ENCODE results near the gene DNAH11. TPM values are rescaled to one million over a fixed set of nuclear protein-coding genes. Genes with fewer than 3 reads are reported as not detected.

DNAH11 gene
- total RNA-seq, 2 donors from 2014 or later: 1.6 to 13.3 TPM

DNA sequence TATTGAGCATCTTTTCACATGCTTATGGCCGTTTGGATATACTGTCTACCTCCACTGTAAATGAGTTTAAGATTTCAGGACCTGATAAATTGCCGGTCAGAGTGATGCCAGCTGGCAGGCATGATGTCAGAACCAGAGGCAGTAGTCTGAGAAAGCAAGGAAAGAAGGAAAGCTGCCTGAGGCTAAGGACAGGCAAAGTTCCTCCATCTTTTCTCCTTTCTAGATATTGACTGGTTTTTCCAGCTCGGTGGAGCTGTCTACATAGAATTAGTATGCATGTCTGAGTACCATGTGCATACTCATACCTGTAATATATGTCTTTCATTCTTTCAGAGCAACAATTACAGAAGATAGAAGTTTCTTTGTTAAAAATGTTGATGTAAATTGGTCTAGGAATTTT, 350.6 kb downstream of the DNAH11 start:
- Histone ChIP-seq H3K4me1 (replicated peaks) (no peaks in the 10 kb centered on the region), H3K9me3 (no peaks in the 10 kb centered on the region), H3K27ac (no peak overlapping the region), H3K36me3 (no peaks in the 10 kb centered on the region), H3K27me3 (replicated peaks; ENCODE audit: insufficient read depth) (no peaks in the 10 kb centered on the region), H3K4me3 (no peak overlapping the region)
- no peak for DNase-seq (ENCODE audit: low spot score)
- 53% methylated on average over 3 of the region's 3 CpGs for WGBS
- TF ChIP-seq, protein P1, sequence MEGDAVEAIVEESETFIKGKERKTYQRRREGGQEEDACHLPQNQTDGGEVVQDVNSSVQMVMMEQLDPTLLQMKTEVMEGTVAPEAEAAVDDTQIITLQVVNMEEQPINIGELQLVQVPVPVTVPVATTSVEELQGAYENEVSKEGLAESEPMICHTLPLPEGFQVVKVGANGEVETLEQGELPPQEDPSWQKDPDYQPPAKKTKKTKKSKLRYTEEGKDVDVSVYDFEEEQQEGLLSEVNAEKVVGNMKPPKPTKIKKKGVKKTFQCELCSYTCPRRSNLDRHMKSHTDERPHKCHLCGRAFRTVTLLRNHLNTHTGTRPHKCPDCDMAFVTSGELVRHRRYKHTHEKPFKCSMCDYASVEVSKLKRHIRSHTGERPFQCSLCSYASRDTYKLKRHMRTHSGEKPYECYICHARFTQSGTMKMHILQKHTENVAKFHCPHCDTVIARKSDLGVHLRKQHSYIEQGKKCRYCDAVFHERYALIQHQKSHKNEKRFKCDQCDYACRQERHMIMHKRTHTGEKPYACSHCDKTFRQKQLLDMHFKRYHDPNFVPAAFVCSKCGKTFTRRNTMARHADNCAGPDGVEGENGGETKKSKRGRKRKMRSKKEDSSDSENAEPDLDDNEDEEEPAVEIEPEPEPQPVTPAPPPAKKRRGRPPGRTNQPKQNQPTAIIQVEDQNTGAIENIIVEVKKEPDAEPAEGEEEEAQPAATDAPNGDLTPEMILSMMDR (IDR thresholded peaks at IDR 0.05): no peak
- TF ChIP-seq POLR2A (IDR thresholded peaks at IDR 0.05) (no peak), POLR2AphosphoS5 (IDR thresholded peaks at IDR 0.05) (no peak)
- intact Hi-C loops (cut with DNase I): no loop called here

DNA sequence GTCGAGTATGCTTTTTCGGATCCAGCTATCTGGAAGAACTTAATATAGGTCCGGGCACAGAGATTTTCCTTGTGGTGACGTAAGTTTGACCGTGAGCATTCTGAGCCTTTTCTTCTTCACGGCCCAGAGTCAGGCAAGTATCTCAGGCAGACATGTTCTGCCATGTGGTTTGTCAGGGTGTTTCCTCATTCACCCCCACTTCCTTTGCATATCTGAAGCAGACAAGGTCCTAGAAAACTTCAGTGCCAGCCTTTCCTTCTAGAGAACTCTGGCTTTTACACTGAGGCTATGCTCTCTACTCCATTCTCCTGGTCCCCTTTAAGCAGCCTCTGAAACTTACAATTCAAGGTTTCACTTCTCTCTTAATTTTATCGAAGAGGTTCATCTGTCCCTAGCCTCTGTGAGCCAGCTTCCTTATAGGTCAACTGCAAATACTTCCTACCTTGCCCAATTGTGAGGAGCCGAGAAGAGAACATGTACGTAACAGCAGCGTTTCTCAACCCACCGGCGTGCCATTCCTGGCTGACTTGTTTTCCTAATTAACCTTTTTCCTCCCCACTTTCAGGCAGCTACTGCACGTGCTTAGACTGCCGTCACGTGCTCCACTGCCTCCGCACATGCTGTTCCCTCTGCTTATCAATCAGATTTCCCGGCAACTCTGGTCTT, 355.6 kb downstream of the DNAH11 start:
- Histone ChIP-seq H3K4me1 (replicated peaks) (no peaks in the 10 kb centered on the region), H3K27me3 (replicated peaks; ENCODE audit: insufficient read depth) (no peaks in the 10 kb centered on the region), H3K36me3 (no peaks in the 10 kb centered on the region), H3K9me3 (no peaks in the 10 kb centered on the region), H3K27ac (no peak overlapping the region), H3K4me3 (no peak overlapping the region)
- TF ChIP-seq POLR2A (IDR thresholded peaks at IDR 0.05) (no peak), POLR2AphosphoS5 (IDR thresholded peaks at IDR 0.05) (no peak)
- TF ChIP-seq, protein P1 (IDR thresholded peaks at IDR 0.05): no peak
- no peak for DNase-seq (ENCODE audit: low spot score)
- intact Hi-C loops (cut with DNase I): no loop called here
- 91% methylated on average over 17 of the region's 17 CpGs for WGBS

DNA sequence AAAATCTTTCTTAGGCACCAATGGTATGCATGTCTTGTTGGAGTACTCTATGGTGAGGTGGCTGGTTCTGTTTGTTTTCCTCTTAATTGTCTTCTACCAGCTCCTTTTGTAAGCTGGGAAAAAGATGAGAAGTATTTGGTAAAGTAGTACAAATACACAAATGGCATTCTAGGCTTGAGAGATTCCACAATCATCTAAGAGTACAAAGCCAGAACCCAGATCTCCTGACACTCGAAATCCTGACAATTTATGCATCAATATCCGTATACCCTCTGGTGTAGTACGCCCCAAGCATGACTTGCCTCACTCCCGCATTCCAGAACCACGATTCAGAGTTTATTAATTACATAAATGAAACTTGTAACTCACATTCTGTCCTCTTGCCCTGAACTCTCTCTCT, 359.4 kb downstream of the DNAH11 start:
- no peak for TF ChIP-seq POLR2A (IDR thresholded peaks at IDR 0.05)
- TF ChIP-seq POLR2AphosphoS5 (IDR thresholded peaks at IDR 0.05): no peak
- TF ChIP-seq, protein P1 (IDR thresholded peaks at IDR 0.05): no peak
- 78% methylated on average over 5 of the region's 5 CpGs for WGBS
- DNase-seq (ENCODE audit: low spot score): no peak
- H3K4me1 ChIP-seq (replicated peaks): no peaks in the 10 kb centered on the region
- intact Hi-C loops (cut with DNase I): no loop called here
- no peaks in the 10 kb centered on the region for H3K9me3 ChIP-seq
- no peaks in the 10 kb centered on the region for H3K27me3 ChIP-seq (replicated peaks; ENCODE audit: insufficient read depth)
- no peak overlapping the region for H3K4me3 ChIP-seq
- H3K36me3 ChIP-seq: no peaks in the 10 kb centered on the region
- H3K27ac ChIP-seq: no peak overlapping the region

DNA sequence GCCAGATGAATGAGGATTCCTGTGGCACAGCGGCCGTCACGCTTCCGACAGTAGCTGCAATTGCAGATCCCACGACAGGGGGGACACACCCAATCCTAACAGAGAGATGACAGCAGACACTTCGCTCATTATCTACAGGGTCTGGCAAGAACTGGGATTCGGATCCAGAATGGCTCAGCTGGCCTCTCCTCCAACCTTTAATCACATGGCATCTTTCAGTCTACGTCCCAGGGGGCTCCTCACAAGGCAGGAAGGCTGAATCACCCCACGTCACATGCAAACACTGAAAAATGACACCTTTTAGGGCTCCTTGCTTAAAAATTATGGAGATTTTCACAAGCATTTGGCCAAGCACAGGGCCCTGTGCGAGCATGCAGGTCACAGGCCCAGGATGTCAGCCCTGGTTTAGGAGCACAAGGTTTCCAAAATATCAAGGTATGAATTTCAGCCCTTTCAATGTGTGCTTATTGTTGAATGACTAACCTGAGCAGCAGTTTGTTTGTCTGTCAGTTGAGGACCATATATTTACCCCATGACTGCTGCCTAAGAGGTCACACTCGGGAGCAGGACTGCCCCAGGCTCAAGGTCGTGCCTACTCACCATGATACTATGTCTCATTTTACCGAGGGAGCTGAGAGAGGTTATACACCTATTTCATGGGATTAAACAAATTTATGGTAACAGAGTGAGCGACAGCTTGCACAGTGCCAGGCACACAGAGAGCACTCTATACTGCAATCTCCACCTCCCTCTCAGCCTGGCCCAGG, 360.4 kb downstream of the DNAH11 start:
- no peaks in the 10 kb centered on the region for H3K4me1 ChIP-seq (replicated peaks)
- TF ChIP-seq POLR2AphosphoS5 (IDR thresholded peaks at IDR 0.05) (no peak), POLR2A (IDR thresholded peaks at IDR 0.05) (no peak)
- TF ChIP-seq, protein P1 (IDR thresholded peaks at IDR 0.05): no peak
- no peaks in the 10 kb centered on the region for H3K9me3 ChIP-seq
- no peak overlapping the region for H3K27ac ChIP-seq
- no peaks in the 10 kb centered on the region for H3K36me3 ChIP-seq
- 92% methylated on average over 14 of the region's 14 CpGs for WGBS
- no peaks in the 10 kb centered on the region for H3K27me3 ChIP-seq (replicated peaks; ENCODE audit: insufficient read depth)
- no peak overlapping the region for H3K4me3 ChIP-seq
- intact Hi-C loops (cut with DNase I): no loop called here
- no peak for DNase-seq (ENCODE audit: low spot score)

DNA sequence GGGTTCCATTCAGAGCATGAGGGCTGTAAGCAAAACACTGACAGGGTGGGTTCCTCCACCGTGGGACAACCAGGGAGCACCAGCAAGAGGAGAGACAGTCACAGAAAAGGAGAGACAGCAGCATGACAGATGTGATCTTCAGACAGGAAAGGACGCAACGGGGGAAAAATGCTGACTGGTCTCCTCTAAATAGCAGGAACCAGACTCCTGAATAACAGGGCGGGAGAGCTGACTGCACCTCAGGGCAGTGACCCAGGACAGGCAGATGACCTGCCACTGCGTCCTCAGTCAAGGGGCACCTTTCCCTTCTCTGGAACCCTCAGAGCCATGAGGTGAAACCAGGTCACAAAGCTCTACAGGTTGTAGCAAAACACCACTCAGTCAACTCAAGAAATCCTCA, 365.9 kb downstream of the DNAH11 start:
- no peak for TF ChIP-seq POLR2A (IDR thresholded peaks at IDR 0.05)
- TF ChIP-seq, protein P1 (IDR thresholded peaks at IDR 0.05): no peak
- TF ChIP-seq POLR2AphosphoS5 (IDR thresholded peaks at IDR 0.05): no peak
- no peak overlapping the region for H3K4me3 ChIP-seq
- WGBS: 91% methylated on average over 5 of the region's 5 CpGs
- H3K27ac ChIP-seq: no peak overlapping the region
- no peaks in the 10 kb centered on the region for H3K4me1 ChIP-seq (replicated peaks)
- H3K9me3 ChIP-seq: no peaks in the 10 kb centered on the region
- H3K36me3 ChIP-seq: no peaks in the 10 kb centered on the region
- H3K27me3 ChIP-seq (replicated peaks; ENCODE audit: insufficient read depth): no peaks in the 10 kb centered on the region
- DNase-seq (ENCODE audit: low spot score): no peak
- intact Hi-C loops (cut with DNase I): no loop called here

All from prostate gland (tissue), 2 donors.